Measurements from ENCODE around the gene EPC1.

EPC1 gene

DNA sequence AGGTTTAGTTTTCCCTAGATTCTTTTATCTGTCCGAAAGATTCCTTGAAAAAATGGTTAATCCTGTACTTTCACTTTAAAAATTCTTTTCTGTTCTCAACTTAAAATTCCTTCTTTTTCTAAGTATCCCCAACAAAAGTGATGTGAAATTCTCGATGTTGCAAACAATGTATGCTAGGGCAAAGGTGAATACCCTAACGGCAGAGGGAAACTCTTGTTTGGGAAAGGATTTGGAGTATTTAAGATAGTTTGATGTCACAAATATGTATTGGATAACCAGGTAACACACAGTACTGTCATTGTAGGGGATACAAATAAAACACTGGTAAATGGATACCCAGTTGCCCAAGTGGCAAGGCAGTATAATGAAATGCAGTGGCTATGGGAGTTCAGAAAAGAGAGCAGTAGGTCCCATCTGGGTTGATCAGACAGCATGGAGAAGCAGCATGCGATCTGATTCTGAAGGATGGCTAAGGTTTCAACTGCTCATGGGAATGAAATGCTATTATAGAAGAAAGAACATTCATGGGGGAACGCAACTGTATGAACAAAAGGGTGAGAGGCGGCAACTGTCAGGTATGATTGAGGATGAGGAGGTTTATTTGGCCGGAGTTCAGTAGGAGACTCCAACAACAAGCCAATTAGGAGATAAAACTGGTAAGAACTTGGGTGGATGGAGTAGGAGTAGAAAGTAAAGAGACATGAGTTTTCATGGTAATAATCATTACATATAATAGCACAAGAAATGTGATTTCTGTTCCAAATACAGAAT lies 3.2 kb upstream of the EPC1 start:
- Histone ChIP-seq H3K27me3 (ENCODE audit: insufficient read depth, low read length) (no peaks in the 10 kb centered on the region), H3K36me3 (ENCODE audit: insufficient read depth, low read length) (no peaks in the 10 kb centered on the region), H2AFZ (ENCODE audit: low read length, unreplicated experiment) (no peak overlapping the region), H3K79me2 (ENCODE audit: control insufficient read depth, insufficient read depth, low read length, unreplicated experiment) (peaks cover 22% of the 10 kb centered on the region), H3K4me3 (ENCODE audit: low read depth, low read length) (no peak overlapping the region), H3K4me1 (ENCODE audit: control insufficient read depth, insufficient read depth, low read length, unreplicated experiment) (peaks cover 10% of the 10 kb centered on the region), H3K27ac (ENCODE audit: low read depth, low read length) (no peak overlapping the region)

- H3K27ac ChIP-seq (ENCODE audit: low read depth, low read length), result no peak overlapping the region
- H3K4me3 ChIP-seq (ENCODE audit: low read depth, low read length), result no peak overlapping the region
- H3K36me3 ChIP-seq (ENCODE audit: insufficient read depth, low read length), result no peaks in the 10 kb centered on the region
- peaks cover 32% of the 10 kb centered on the region for H3K79me2 ChIP-seq (ENCODE audit: control insufficient read depth, insufficient read depth, low read length, unreplicated experiment)
- H2AFZ ChIP-seq (ENCODE audit: low read length, unreplicated experiment), result no peak overlapping the region
- H3K27me3 ChIP-seq (ENCODE audit: insufficient read depth, low read length), result no peaks in the 10 kb centered on the region
- peaks cover 20% of the 10 kb centered on the region for H3K4me1 ChIP-seq (ENCODE audit: control insufficient read depth, insufficient read depth, low read length, unreplicated experiment)
Measured at GRCh38 chr10:32349199-32349585, 2.2 kb upstream of the EPC1 start.

GRCh38 chr10:32348297-32349198 lies 1.6 kb upstream of the EPC1 start:
- H3K27ac ChIP-seq (ENCODE audit: low read depth, low read length), result no peak overlapping the region
- H3K4me1 ChIP-seq (ENCODE audit: control insufficient read depth, insufficient read depth, low read length, unreplicated experiment), result peaks cover 22% of the 10 kb centered on the region
- no peaks in the 10 kb centered on the region for H3K27me3 ChIP-seq (ENCODE audit: insufficient read depth, low read length)
- peak overlapping the region; percentile 95 for H3K4me3 ChIP-seq (ENCODE audit: low read depth, low read length)
- H2AFZ ChIP-seq (ENCODE audit: low read length, unreplicated experiment), result no peak overlapping the region
- H3K79me2 ChIP-seq (ENCODE audit: control insufficient read depth, insufficient read depth, low read length, unreplicated experiment), result peaks cover 38% of the 10 kb centered on the region
- H3K36me3 ChIP-seq (ENCODE audit: insufficient read depth, low read length), result peaks cover 6% of the 10 kb centered on the region; the same call in 1 of the 2 replicates

GRCh38 chr10:32347363-32348022 lies 535 bp upstream of the EPC1 start:
- Histone ChIP-seq H3K4me3 (ENCODE audit: low read depth, low read length) (peak overlapping the region; percentile 95), H3K79me2 (ENCODE audit: control insufficient read depth, insufficient read depth, low read length, unreplicated experiment) (peaks cover 43% of the 10 kb centered on the region), H3K27me3 (ENCODE audit: insufficient read depth, low read length) (no peaks in the 10 kb centered on the region), H2AFZ (ENCODE audit: low read length, unreplicated experiment) (peak overlapping the region; percentile 79), H3K4me1 (ENCODE audit: control insufficient read depth, insufficient read depth, low read length, unreplicated experiment) (peaks cover 24% of the 10 kb centered on the region), H3K27ac (ENCODE audit: low read depth, low read length) (peak overlapping the region; percentile 99), H3K36me3 (ENCODE audit: insufficient read depth, low read length) (peaks cover 7% of the 10 kb centered on the region; the same call in 1 of the 2 replicates)

DNA sequence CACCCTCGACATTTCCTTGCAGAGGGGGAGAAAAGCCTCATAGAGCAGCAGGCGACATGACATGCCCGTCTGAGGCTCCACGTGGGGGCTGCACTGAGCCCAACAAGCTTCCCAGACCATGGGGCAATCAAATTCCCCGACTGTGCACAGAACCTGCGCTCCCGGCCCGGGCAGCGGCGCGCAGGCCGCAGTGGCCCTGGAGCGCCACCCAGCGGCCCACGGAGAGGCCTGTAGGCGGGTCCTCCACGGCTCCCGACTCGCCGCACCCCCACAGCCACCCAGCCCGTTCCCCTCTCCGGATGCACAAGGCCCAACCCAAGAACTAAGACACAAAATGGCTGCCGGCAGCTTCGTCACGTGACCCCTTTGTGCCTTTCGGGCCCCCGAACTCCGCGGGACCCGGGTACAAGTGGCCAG lies 816 bp downstream of the EPC1 start:
- Histone ChIP-seq H3K27me3 (ENCODE audit: insufficient read depth, low read length) (no peaks in the 10 kb centered on the region), H3K36me3 (ENCODE audit: insufficient read depth, low read length) (peaks cover 7% of the 10 kb centered on the region; the same call in 1 of the 2 replicates), H2AFZ (ENCODE audit: low read length, unreplicated experiment) (peak overlapping the region; percentile 98), H3K4me3 (ENCODE audit: low read depth, low read length) (peak overlapping the region; percentile 95), H3K79me2 (ENCODE audit: control insufficient read depth, insufficient read depth, low read length, unreplicated experiment) (peaks cover 54% of the 10 kb centered on the region), H3K27ac (ENCODE audit: low read depth, low read length) (peak overlapping the region; percentile 99), H3K4me1 (ENCODE audit: control insufficient read depth, insufficient read depth, low read length, unreplicated experiment) (peaks cover 27% of the 10 kb centered on the region)

DNA sequence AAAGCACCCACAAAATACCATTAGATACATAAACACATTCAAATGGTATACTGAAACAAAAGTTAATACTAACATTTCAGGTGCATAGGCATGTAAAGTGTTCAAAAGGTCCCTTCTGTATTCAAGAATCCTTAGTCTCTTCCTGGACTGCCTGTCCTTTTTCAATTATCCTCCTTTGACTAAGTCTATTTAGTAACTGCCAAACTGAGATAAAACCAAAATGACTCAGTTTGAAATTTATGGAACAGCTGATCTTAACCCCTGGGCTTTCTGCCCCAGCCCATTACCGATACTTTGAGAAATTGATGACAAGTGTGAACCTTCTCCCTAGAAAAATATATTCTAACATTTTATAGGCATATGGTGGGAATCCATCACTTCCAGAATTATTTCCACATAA lies 5.4 kb downstream of the EPC1 start:
- Histone ChIP-seq H3K27ac (ENCODE audit: low read depth, low read length) (no peak overlapping the region), H3K4me1 (ENCODE audit: control insufficient read depth, insufficient read depth, low read length, unreplicated experiment) (peaks cover 18% of the 10 kb centered on the region), H3K4me3 (ENCODE audit: low read depth, low read length) (no peak overlapping the region), H3K27me3 (ENCODE audit: insufficient read depth, low read length) (no peaks in the 10 kb centered on the region), H2AFZ (ENCODE audit: low read length, unreplicated experiment) (no peak overlapping the region), H3K79me2 (ENCODE audit: control insufficient read depth, insufficient read depth, low read length, unreplicated experiment) (peaks cover 93% of the 10 kb centered on the region), H3K36me3 (ENCODE audit: insufficient read depth, low read length) (peaks cover 7% of the 10 kb centered on the region; the same call in 1 of the 2 replicates)

DNA sequence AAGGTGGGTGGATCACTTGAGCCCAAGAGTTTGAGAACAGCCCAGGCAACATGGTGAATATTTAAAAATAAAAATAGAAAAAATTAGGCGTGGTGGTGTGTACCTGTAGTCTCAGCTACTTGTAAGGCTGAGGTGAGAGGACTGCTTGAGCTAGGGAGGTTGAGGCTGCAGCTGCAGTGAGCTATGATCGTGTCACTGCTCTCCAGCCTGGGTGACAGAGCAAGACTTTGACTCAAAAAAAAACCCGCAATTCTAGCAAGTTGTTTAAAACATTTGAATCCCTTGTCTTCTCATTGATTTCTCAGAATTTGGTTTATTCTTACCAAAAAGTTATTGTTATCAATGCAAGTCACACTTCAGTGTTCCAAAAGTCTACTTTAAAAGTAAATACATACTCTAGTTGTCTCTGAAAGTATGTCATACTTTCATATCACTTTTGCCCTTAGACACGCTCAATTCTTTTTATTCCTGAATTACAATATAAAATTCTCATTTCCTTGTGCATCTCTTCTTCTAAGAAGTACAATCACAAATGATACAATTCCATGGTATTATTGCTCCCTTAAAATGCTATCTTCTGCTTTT lies 6.3 kb downstream of the EPC1 start:
- Histone ChIP-seq H3K27me3 (ENCODE audit: insufficient read depth, low read length) (no peaks in the 10 kb centered on the region), H3K36me3 (ENCODE audit: insufficient read depth, low read length) (peaks cover 7% of the 10 kb centered on the region; the same call in 1 of the 2 replicates), H3K4me3 (ENCODE audit: low read depth, low read length) (no peak overlapping the region), H3K4me1 (ENCODE audit: control insufficient read depth, insufficient read depth, low read length, unreplicated experiment) (peaks cover 18% of the 10 kb centered on the region), H2AFZ (ENCODE audit: low read length, unreplicated experiment) (no peak overlapping the region), H3K27ac (ENCODE audit: low read depth, low read length) (no peak overlapping the region), H3K79me2 (ENCODE audit: control insufficient read depth, insufficient read depth, low read length, unreplicated experiment) (peaks cover 96% of the 10 kb centered on the region)

GRCh38 chr10:32338262-32338661 lies 8.7 kb downstream of the EPC1 start:
- peaks cover 5% of the 10 kb centered on the region for H3K4me1 ChIP-seq (ENCODE audit: control insufficient read depth, insufficient read depth, low read length, unreplicated experiment)
- no peak overlapping the region for H2AFZ ChIP-seq (ENCODE audit: low read length, unreplicated experiment)
- peaks cover 95% of the 10 kb centered on the region for H3K79me2 ChIP-seq (ENCODE audit: control insufficient read depth, insufficient read depth, low read length, unreplicated experiment)

DNA sequence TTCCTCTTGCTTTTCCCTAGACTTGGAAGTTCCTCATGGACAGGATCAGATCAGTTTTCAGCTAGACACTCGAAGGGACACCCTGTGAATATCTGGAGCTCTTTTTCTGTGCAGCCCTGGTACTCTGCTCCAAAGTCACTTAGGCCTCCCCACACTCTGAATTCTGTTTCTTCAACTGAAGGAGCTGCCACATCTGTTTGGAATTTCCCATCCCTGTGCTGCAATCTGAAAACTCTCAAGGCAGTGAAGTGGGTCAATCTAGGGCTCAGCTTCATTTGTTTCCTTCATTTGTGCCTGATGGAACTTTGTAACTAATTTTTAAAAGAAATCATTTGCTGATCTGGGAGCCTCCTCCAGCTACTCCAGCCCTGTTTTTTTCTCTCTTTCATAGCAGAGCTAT lies 9.6 kb downstream of the EPC1 start:
- Histone ChIP-seq H3K4me3 (ENCODE audit: low read depth, low read length) (no peak overlapping the region), H3K27me3 (ENCODE audit: insufficient read depth, low read length) (no peaks in the 10 kb centered on the region), H3K4me1 (ENCODE audit: control insufficient read depth, insufficient read depth, low read length, unreplicated experiment) (peaks cover 6% of the 10 kb centered on the region), H3K79me2 (ENCODE audit: control insufficient read depth, insufficient read depth, low read length, unreplicated experiment) (peaks cover 94% of the 10 kb centered on the region), H3K36me3 (ENCODE audit: insufficient read depth, low read length) (no peaks in the 10 kb centered on the region), H2AFZ (ENCODE audit: low read length, unreplicated experiment) (no peak overlapping the region), H3K27ac (ENCODE audit: low read depth, low read length) (no peak overlapping the region)

More at GRCh38 chr10:32338262-32338661, 8.7 kb downstream of the EPC1 start:
- no peak overlapping the region for H3K27ac ChIP-seq (ENCODE audit: low read depth, low read length)
- no peak overlapping the region for H3K4me3 ChIP-seq (ENCODE audit: low read depth, low read length)
- no peaks in the 10 kb centered on the region for H3K36me3 ChIP-seq (ENCODE audit: insufficient read depth, low read length)
- H3K27me3 ChIP-seq (ENCODE audit: insufficient read depth, low read length), result no peaks in the 10 kb centered on the region

GRCh38 chr10:32333849-32334248 lies 13.1 kb downstream of the EPC1 start:
- H3K27ac ChIP-seq (ENCODE audit: low read depth, low read length), result no peak overlapping the region
- peaks cover 93% of the 10 kb centered on the region for H3K79me2 ChIP-seq (ENCODE audit: control insufficient read depth, insufficient read depth, low read length, unreplicated experiment)
- no peak overlapping the region for H3K4me3 ChIP-seq (ENCODE audit: low read depth, low read length)
- no peak overlapping the region for H2AFZ ChIP-seq (ENCODE audit: low read length, unreplicated experiment)
- no peaks in the 10 kb centered on the region for H3K27me3 ChIP-seq (ENCODE audit: insufficient read depth, low read length)
- peaks cover 20% of the 10 kb centered on the region for H3K4me1 ChIP-seq (ENCODE audit: control insufficient read depth, insufficient read depth, low read length, unreplicated experiment)
- H3K36me3 ChIP-seq (ENCODE audit: insufficient read depth, low read length), result no peaks in the 10 kb centered on the region
